CMK (cell line): ENCODE data around the gene FAM107B.

Experiments
- DNase-seq: peaks from one replicate; pipeline ENCODE4 v3.0.0-alpha.2; 2010; ENCODE audit warnings: low read depth

FAM107B gene

DNA sequence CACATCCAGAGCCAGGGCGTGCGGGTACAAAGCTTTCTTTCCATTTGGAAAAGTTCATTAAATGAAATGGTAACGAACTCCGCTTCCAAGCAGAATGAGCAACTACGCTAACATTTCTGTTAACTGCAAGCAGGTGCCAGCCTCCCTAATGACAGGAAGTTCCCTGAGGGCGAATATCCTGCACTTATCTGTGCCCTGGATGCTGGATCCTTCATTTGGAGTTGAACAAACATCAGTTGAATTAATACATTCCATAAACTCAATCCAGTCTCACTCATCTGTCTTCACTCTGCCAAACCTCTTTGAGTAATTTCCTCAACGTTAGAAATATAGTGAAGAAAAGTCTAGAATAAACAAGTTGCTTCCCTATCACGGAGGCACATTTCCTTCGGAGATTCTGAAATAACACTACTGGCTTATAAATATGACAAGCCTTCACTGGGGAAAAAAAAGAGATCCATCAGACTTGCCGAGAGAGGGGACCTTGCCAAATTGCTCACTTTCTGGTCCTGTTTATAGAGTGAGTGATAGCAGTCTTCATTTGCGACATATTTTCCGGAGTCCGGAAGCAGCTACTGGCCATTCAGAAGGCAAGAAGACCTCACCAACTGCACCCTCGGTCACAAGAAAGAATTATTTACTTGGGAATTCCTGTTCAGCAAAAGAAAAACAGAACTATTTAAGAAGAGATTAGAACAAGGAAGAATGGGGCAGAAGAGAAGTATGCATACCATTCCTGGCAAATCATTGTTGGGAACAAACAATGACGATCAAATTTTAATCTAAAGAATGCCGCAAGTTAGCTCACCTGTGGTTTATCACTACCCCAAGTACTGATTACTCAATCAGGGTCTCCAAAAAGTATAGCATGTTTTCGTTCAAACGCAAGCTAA, 196.4 kb downstream of the FAM107B start:
- DNase-seq: no peak

DNA sequence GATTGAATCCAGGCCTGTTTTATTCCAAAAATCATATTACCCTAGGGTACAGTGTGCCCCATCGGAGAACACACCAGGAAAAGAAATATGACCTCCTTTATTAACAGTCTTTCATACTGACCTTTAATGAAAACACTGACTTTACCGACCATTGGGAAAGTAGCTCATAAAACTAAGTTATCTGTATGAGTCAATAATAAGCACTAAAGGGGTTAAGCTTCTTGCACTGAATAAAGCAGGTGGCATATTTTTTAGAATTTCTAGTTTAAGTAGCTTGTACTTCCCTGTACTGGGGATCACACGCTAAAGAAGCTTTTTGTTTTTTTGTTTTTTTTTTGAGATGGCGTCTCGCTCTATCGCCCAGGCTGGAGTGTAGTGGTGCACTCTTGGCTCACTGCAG, 199.8 kb downstream of the FAM107B start:
- DNase-seq: no peak

GRCh38 chr10:14574291-14574690, 200.4 kb downstream of the FAM107B start:
- no peak for DNase-seq

GRCh38 chr10:14573666-14574261, 200.9 kb downstream of the FAM107B start:
- DNase-seq: no peak

DNA sequence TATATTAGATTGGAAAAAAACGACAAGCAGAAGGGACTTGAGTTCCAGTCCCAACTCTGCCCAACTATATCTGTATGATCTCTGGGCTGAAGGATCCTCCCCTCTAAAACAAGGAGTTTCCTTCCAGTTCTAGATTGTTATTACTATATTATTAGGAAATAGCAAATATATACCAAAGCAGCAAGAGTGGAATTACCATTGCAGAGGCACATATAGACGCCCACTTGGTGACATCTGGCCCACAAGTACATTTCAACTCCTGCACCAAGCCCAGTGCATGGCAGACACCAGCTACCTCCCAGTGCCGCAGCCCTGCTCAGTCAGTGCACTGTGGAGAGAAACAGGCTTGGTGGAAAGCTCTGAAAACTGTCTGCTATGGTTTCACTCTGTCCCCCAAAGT, 201.9 kb downstream of the FAM107B start:
- no peak for DNase-seq

GRCh38 chr10:14571866-14572507, 202.7 kb downstream of the FAM107B start:
- no peak for DNase-seq

GRCh38 chr10:14570800-14571199, 203.9 kb downstream of the FAM107B start:
- DNase-seq: no peak

DNA sequence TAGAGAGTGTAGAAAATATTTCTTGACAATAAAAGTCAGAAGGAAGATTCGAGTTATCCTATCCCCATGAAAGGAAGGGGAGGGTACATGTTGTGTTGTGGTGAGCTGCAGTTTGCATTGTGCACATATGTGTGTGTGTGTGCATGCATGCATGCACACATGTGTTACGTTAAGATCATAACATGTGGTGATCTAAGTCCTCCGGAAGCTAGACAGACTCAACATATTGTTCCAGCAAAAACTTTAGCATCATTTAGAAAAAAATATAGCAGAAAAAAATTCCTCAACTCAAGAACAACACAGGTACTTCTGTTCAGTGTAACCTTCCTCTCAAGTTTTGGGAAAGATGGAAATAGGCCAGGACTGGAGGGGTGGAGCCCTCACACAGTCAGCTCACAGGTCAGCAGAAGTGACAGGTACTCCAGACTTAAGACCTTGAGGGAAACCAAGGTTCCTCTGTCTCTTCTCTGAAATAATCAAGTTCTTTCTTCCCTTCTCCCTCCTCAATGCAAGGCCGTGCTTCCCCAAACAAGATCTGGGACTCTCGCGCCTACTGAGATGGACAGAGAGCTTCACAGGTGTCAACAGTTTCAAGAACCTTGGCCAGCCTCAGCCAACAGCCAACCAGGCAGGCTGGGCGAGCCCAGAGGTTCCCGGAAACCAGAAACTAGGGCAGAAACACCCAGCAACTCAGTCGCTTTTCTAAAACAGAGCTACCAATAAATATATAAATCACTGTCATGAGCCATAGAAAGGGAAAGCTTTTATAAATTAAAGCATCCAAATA, 205.2 kb downstream of the FAM107B start:
- no peak for DNase-seq

DNA sequence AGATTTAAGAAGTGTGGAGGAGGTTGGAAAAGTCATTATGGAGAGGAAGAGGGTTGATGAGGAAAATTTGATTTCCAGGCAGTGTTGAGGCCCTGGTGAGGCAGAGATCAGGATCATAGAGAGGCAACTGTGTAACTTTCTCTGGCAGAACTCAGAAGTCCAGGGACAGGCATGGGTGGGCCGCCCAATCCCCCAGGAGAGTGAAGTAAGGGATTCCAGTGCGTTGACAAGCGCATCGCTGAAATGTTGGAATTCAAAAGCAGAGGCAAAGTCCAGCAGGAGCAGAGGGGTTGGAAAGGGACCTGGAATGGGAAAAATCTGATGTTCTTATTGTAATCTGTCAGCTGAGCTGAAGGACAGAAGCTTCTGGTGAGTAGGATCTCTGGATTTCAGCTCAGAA, 207.3 kb downstream of the FAM107B start:
- no peak for DNase-seq

GRCh38 chr10:14566498-14566897, 208.2 kb downstream of the FAM107B start:
- DNase-seq: no peak

GRCh38 chr10:14565199-14565598, 209.5 kb downstream of the FAM107B start:
- DNase-seq: no peak

DNA sequence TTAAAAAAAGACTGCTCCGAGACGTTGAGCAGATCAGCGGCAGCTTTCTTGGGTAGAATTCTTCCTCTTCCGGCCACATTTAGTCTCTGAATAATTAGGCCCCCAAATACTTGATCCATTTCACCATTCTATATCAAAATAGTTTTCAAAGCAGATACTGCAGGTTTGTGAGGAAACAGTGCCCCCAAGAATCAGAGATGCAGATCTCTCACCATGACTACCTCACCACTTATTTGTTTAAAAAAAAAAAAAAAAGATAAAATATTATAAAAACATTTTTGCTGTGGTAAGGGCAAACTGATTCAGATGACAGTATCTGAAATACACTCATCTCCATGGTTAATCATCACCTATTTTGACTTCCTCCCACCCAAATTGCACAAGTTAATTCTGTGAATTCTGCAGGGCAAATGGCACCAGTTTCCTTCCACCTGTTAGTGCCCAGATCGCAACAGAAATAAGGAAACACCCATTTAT, 210.4 kb downstream of the FAM107B start:
- DNase-seq: no peak

- no peak for DNase-seq
Measured at GRCh38 chr10:14563359-14563940, 211.2 kb downstream of the FAM107B start.

GRCh38 chr10:14563076-14563336, 211.7 kb downstream of the FAM107B start:
- DNase-seq: no peak

GRCh38 chr10:14562218-14563075, 212.2 kb downstream of the FAM107B start:
- DNase-seq: no peak

GRCh38 chr10:14560791-14561765, 213.6 kb downstream of the FAM107B start:
- DNase-seq: no peak

DNA sequence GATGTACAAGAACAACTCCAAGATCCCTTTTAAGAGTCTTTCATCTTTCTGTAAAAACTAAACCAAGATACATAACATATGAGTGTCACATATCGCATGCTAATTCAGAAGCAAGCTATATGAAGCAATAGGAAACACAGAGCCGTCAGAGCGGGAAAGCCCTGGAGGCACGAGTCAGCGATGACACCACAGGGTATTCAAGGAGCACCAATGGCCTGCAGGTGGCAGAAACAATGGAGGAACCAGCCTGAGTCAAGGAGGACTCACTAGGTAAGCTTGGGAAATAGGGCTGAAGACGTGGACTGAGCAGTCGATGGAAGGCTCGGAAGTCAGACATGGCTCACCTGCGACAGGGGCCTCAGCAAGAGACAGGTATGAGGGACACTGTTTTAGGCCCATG, 214.4 kb downstream of the FAM107B start:
- DNase-seq: no peak

GRCh38 chr10:14558025-14558424, 216.7 kb downstream of the FAM107B start:
- DNase-seq: no peak

- no peak for DNase-seq
Measured at GRCh38 chr10:14557567-14557966, 217.1 kb downstream of the FAM107B start.
